ENCODE measurements around the gene TTC33. TPM values are rescaled to one million over a fixed set of nuclear protein-coding genes. Genes with fewer than 3 reads are reported as not detected.

TTC33 gene
- total and polyA plus RNA-seq, 2 of the 13 experiments (the other 11 are each of a cell fraction or from before 2014, with no cell fraction given): 4.5 to 20.0 TPM

GRCh38 chr5:40554813-40555212 lies 200.9 kb downstream of the TTC33 start:
- Histone ChIP-seq H3K27ac (ENCODE audit: extremely low read length, insufficient read depth, low read length) (no peak overlapping the region), H3K27me3 (ENCODE audit: control insufficient read depth in 1 of 2, insufficient read depth in 2 of 2, low read length in 2 of 2) (no peaks in the 10 kb centered on the region), H4K20me1 (ENCODE audit: insufficient read depth, low read length) (no peaks in the 10 kb centered on the region), H3K36me3 (replicated peaks in 1 of 2; ENCODE audit: control insufficient read depth in 1 of 2, insufficient read depth in 2 of 2, low read length in 2 of 2) (no peaks in the 10 kb centered on the region), H3K4me3 (replicated peaks in 1 of 3; ENCODE audit: insufficient read depth in 1 of 3, low read depth in 2 of 3, low read length in 3 of 3) (no peak overlapping the region), H2AFZ (ENCODE audit: low read length) (no peak overlapping the region), H3K9ac (ENCODE audit: insufficient read depth, low read depth, low read length) (no peak overlapping the region), H3K79me2 (ENCODE audit: insufficient read depth, low read length) (no peaks in the 10 kb centered on the region), H3K9me3 (ENCODE audit: low read length) (no peaks in the 10 kb centered on the region), H3K4me2 (ENCODE audit: low read depth, low read length) (no peak overlapping the region), H3K4me1 (ENCODE audit: insufficient read depth, low read length) (peaks cover 22% of the 10 kb centered on the region; the same call in 1 of the 2 replicates)
- BruUV-seq (replicated peaks): no TSS peak
- WGBS (ENCODE audit: low lambda C conversion rate): 45% methylated on average over 1 of the region's 1 CpG
- in situ Hi-C loops (cut with HindIII; ENCODE audit: extremely low pct_ligation_motif_present, low pct_unique_long_range_greater_than_20kb): no loop called here
- ChIA-PET CTCF (ENCODE audit: low intra/inter-chr PET ratio, low total read pairs) (no interaction called here), POLR2A (no interaction called here)
- DNase-seq (ENCODE audit: low spot score) (no peak), FAIRE-seq (no peak), ATAC-seq (no peak)
- TF ChIP-seq CHD4 (IDR thresholded peaks at IDR 0.05; ENCODE audit: borderline replicate concordance, low read length) (no peak), TP53 (CRISPR knock-in tag; conservative IDR thresholded peaks at IDR 0.05) (no peak), STAT6 (CRISPR knock-in tag; IDR thresholded peaks at IDR 0.05; ENCODE audit: borderline replicate concordance) (no peak), ARNT (IDR thresholded peaks at IDR 0.05) (no peak), SRSF1 (optimal IDR thresholded peaks at IDR 0.05; ENCODE audit: low read depth, low read length) (no peak), ZC3H13 (CRISPR knock-in tag; IDR thresholded peaks at IDR 0.05) (no peak), ATF4 (CRISPR knock-in tag; IDR thresholded peaks at IDR 0.05) (no peak), ZSCAN29 (CRISPR knock-in tag; conservative IDR thresholded peaks at IDR 0.05) (no peak), ZNF142 (CRISPR knock-in tag; IDR thresholded peaks at IDR 0.05) (no peak), MTA3 (CRISPR knock-in tag; IDR thresholded peaks at IDR 0.05) (no peak), ZNF841 (CRISPR knock-in tag; IDR thresholded peaks at IDR 0.05; ENCODE audit: borderline replicate concordance) (no peak), MAX (IDR thresholded peaks at IDR 0.05) (no peak)
- intact Hi-C loops (cut with micrococcal nuclease; ENCODE audit: unreplicated experiment): no loop called here
